Activated CD4-positive, alpha-beta memory T cell treated with anti-CD3 and anti-CD28 coated beads, Interleukin-2, amount 10 ng/mL, durations not matched to agents 7 days and 5 days (primary cell): Measurements from ENCODE around the gene HMGXB3. TPM values are rescaled to one million over a fixed set of nuclear protein-coding genes. Genes with fewer than 3 reads are reported as not detected.

Experiments
- CTCF ChIA-PET: fragments of 350-600 bp; sonication (Branson Sonifier 250); formaldehyde crosslinking; loops from one replicate; lab custom pipeline; 2021; ENCODE audit warnings: antibody characterized with exemption, inconsistent platforms; lab: Charles Lee
- POLR2A ChIA-PET: fragments of 350-600 bp; sonication (Branson Sonifier 250); formaldehyde crosslinking; loops from one replicate; lab custom pipeline; 2021; ENCODE audit warnings: antibody characterized with exemption; lab: Charles Lee
- DNase-seq: peaks from one replicate; pipeline ENCODE4 v3.0.0-alpha.2; 2020
- H3K27ac Mint-ChIP-seq: one replicate; pipeline ENCODE4 v1.8.0; 2021; ENCODE audit warnings: mild to moderate bottlenecking, mixed read lengths
- H3K27me3 Mint-ChIP-seq: one replicate; pipeline ENCODE4 v1.8.0; 2021; ENCODE audit warnings: mixed read lengths
- H3K36me3 Mint-ChIP-seq: one replicate; pipeline ENCODE4 v1.8.0; 2021; ENCODE audit warnings: low read depth, mixed read lengths
- H3K4me1 Mint-ChIP-seq: one replicate; pipeline ENCODE4 v1.8.0; 2021; ENCODE audit warnings: mixed read lengths
- H3K4me3 Mint-ChIP-seq: one replicate; pipeline ENCODE4 v1.8.0; 2021; ENCODE audit warnings: mild to moderate bottlenecking, mixed read lengths
- H3K9me3 Mint-ChIP-seq: one replicate; pipeline ENCODE4 v1.8.0; 2021; ENCODE audit warnings: mixed read lengths
- total RNA-seq, 2 experiments: library from RNA; stranded (reverse); gene quantifications; one replicate each; pipeline ENCODE4 v1.2.3, GENCODE V29; 2021

HMGXB3 gene
- total RNA-seq, 2 experiments from 2014 or later, result 41.6 to 44.1 TPM

- CTCF ChIA-PET, result interaction anchor here (0.9 to 1.7 kb wide), 3 partner anchors 8 to 18 kb away, joined by 3 to 5 read pairs (median 5); partner anchors contain the start of genes HMGXB3 and TIGD6
Measured at GRCh38 chr5:150009671-150010387, 9.3 kb downstream of the HMGXB3 start.

GRCh38 chr5:150013931-150014330 lies 13.4 kb downstream of the HMGXB3 start:
- peaks cover 4% of the 10 kb centered on the region for H3K4me1 Mint-ChIP-seq
- peaks cover 83% of the 10 kb centered on the region for H3K36me3 Mint-ChIP-seq
- CTCF ChIA-PET, result no interaction called here
- no peaks in the 10 kb centered on the region for H3K27me3 Mint-ChIP-seq
- peaks cover 6% of the 10 kb centered on the region for H3K9me3 Mint-ChIP-seq
- H3K27ac Mint-ChIP-seq, result no peak overlapping the region
- POLR2A ChIA-PET, result no interaction called here
- H3K4me3 Mint-ChIP-seq, result no peak overlapping the region
- no peak for DNase-seq

More at GRCh38 chr5:150009671-150010387, 9.3 kb downstream of the HMGXB3 start:
- no peaks in the 10 kb centered on the region for H3K27me3 Mint-ChIP-seq
- H3K4me3 Mint-ChIP-seq, result no peak overlapping the region
- no peak for DNase-seq
- peaks cover 19% of the 10 kb centered on the region for H3K4me1 Mint-ChIP-seq
- H3K36me3 Mint-ChIP-seq, result peaks cover 86% of the 10 kb centered on the region
- no peaks in the 10 kb centered on the region for H3K9me3 Mint-ChIP-seq
- POLR2A ChIA-PET, result interaction anchor here (2.3 kb wide), 1 partner anchor 9 kb away, joined by 10 read pairs; the partner anchor contains the start of genes HMGXB3 and TIGD6
- no peak overlapping the region for H3K27ac Mint-ChIP-seq

DNA sequence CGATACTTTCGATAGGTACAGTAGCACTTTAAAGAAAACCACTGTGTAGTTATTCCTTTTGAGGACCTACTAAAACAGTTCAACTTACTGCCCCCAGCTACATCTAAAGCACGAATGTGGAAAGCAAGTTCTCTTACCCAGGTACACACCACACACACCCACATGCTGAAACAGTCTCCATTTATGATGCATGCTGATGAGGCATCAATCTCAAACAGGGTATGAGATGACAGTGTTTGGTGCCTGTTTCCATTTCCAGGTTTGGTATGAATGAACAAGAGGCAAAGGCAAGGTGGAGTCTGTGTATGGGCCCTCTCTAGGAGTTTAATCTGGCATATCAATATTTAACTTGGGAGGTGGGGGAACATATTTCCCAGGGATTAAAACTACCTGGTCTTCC lies 13.9 kb downstream of the HMGXB3 start:
- Mint-ChIP-seq H3K9me3 (peaks cover 6% of the 10 kb centered on the region), H3K36me3 (peaks cover 85% of the 10 kb centered on the region), H3K27ac (no peak overlapping the region), H3K27me3 (no peaks in the 10 kb centered on the region), H3K4me1 (peaks cover 2% of the 10 kb centered on the region), H3K4me3 (no peak overlapping the region)
- ChIA-PET CTCF (no interaction called here), POLR2A (no interaction called here)
- DNase-seq, result no peak

DNA sequence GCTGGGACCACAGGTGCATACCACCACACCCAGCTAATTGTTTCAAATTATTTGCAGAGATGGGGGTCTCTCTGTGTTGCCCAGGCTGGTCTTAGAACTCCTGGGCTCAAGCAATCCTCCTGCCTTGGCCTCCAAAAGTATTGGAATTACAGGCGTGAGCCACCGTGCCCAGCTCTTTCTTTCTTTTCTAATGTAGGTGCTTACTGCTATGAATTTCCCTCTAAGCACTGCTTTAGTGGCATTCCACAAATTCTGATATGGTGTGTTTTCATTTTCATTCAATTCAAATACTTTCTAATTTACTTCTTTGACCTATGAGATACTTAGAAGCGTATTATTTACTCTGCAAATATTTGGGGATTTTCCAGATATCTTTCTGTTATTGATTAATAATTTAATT lies 14.9 kb downstream of the HMGXB3 start:
- H3K27ac Mint-ChIP-seq, result no peak overlapping the region
- no peak for DNase-seq
- ChIA-PET CTCF (no interaction called here), POLR2A (no interaction called here)
- peaks cover 81% of the 10 kb centered on the region for H3K36me3 Mint-ChIP-seq
- H3K9me3 Mint-ChIP-seq, result peaks cover 6% of the 10 kb centered on the region
- H3K4me1 Mint-ChIP-seq, result peaks cover 3% of the 10 kb centered on the region
- H3K4me3 Mint-ChIP-seq, result no peak overlapping the region
- H3K27me3 Mint-ChIP-seq, result no peaks in the 10 kb centered on the region

DNA sequence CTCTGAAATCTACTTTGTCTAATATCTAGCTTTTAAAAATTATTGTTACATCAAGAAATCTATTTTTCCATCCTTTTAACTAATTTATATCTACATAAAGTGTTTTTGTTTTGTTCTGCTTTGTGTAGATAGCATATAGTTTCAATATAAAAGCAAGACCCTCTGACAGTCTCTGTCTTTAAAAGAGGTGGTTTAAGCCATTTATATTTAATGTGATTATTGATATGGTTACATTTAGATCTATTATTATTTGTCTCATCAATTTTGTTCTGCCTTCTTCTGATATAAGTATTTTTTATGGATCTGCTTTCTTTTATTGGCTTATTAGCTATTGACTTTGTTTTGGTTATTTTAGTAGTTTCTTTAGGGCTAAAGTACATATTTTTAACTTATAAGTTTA lies 16.0 kb downstream of the HMGXB3 start:
- peaks cover 9% of the 10 kb centered on the region for H3K4me1 Mint-ChIP-seq
- H3K9me3 Mint-ChIP-seq, result peaks cover 6% of the 10 kb centered on the region
- H3K27ac Mint-ChIP-seq, result no peak overlapping the region
- H3K4me3 Mint-ChIP-seq, result no peak overlapping the region
- CTCF ChIA-PET, result interaction anchor here (0.7 to 1.4 kb wide), 2 partner anchors 10 to 118 kb away, joined by 3 to 6 read pairs; no protein-coding TSS in a partner anchor
- no peaks in the 10 kb centered on the region for H3K27me3 Mint-ChIP-seq
- peaks cover 81% of the 10 kb centered on the region for H3K36me3 Mint-ChIP-seq
- POLR2A ChIA-PET, result no interaction called here
- DNase-seq, result no peak

- Mint-ChIP-seq H3K9me3 (peaks cover 6% of the 10 kb centered on the region), H3K4me3 (no peak overlapping the region), H3K36me3 (peaks cover 84% of the 10 kb centered on the region), H3K4me1 (peaks cover 18% of the 10 kb centered on the region), H3K27ac (no peak overlapping the region), H3K27me3 (no peaks in the 10 kb centered on the region)
- no peak for DNase-seq
- ChIA-PET POLR2A (interaction anchor here (0.9 to 1.1 kb wide), 2 partner anchors 10 to 15 kb away, joined by 3 read pairs; no protein-coding TSS in a partner anchor), CTCF (interaction anchor here (0.6 to 1.4 kb wide), 4 partner anchors 8 to 383 kb away, joined by 3 to 6 read pairs (median 3); no protein-coding TSS in a partner anchor)
Measured at GRCh38 chr5:150017226-150018005, 16.9 kb downstream of the HMGXB3 start.

DNA sequence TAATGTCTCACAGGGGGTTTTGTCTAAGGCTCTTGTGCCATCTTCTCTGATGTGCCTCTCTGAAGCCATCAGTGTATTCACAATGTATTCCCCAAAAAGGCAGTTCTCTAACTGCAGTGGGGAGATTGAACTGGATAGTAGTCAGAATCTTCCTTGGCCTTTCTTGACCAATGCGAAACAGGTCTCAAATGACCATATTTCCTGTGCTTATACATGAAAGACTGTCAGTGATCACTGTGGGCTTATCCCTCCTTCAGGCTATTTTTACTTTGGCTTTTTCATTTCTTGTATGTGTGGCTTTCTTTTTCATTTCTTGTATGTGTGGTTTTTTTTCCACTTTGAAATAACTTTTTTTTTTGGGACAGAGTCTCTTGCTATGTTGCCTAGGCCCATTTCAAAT lies 19.7 kb downstream of the HMGXB3 start:
- H3K4me3 Mint-ChIP-seq, result no peak overlapping the region
- H3K9me3 Mint-ChIP-seq, result peaks cover 6% of the 10 kb centered on the region
- POLR2A ChIA-PET, result interaction anchor here (1.2 kb wide), 1 partner anchor 20 kb away, joined by 5 read pairs; the partner anchor contains the start of genes HMGXB3 and TIGD6
- peaks cover 74% of the 10 kb centered on the region for H3K36me3 Mint-ChIP-seq
- H3K27me3 Mint-ChIP-seq, result no peaks in the 10 kb centered on the region
- CTCF ChIA-PET, result interaction anchor here (0.9 to 1.8 kb wide), 2 partner anchors 18 to 331 kb away, joined by 3 to 5 read pairs; no protein-coding TSS in a partner anchor
- DNase-seq, result no peak
- H3K4me1 Mint-ChIP-seq, result peaks cover 20% of the 10 kb centered on the region
- peak overlapping the region; percentile 47 for H3K27ac Mint-ChIP-seq

DNA sequence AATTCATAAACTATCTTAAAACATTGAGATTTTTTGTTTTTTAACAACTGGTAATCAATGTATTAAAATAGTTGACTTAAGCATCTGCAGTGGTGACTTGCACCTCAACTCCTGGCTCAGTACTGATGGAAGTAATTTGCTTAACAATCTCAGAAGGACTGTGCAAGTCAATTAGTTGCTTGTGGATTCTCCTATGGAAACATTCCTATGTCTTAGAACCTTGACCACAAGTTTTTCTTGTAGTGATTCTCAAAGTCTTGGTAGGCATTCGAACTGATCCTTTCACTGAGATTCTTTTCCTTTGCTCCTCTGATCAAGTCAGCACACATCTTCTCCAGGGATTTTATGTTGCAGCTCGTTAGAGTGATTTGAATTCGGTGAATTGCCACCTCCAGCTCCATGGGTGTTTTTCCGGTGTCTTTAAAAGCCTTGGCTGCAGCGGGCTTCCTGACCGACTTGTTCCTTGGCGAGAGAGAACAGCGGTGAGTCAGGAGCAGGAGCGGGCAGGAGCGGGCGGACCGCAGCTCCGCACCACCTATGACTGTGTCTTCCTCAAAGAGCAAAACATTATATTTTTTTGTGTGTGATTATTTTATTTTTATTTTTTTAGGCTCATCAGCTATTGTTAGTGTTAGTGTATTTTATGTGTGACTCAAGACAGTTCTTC lies 21.1 kb downstream of the HMGXB3 start:
- H3K36me3 Mint-ChIP-seq, result peaks cover 68% of the 10 kb centered on the region
- DNase-seq, result no peak
- H3K9me3 Mint-ChIP-seq, result no peaks in the 10 kb centered on the region
- H3K4me3 Mint-ChIP-seq, result no peak overlapping the region
- ChIA-PET POLR2A (interaction anchor here (0.9 to 1.4 kb wide), 5 partner anchors 10 to 21 kb away, joined by 3 to 5 read pairs (median 3); partner anchors contain the start of genes HMGXB3 and TIGD6), CTCF (interaction anchor here (1.1 to 1.8 kb wide), 4 partner anchors 13 to 197 kb away, joined by 3 to 5 read pairs (median 4); no protein-coding TSS in a partner anchor)
- peaks cover 20% of the 10 kb centered on the region for H3K4me1 Mint-ChIP-seq
- peak overlapping the region; percentile 33 for H3K27ac Mint-ChIP-seq
- H3K27me3 Mint-ChIP-seq, result no peaks in the 10 kb centered on the region

GRCh38 chr5:150022158-150022531 lies 21.6 kb downstream of the HMGXB3 start:
- ChIA-PET POLR2A (interaction anchor here (0.9 to 1.4 kb wide), 4 partner anchors 9 to 21 kb away, joined by 3 to 4 read pairs (median 4); no protein-coding TSS in a partner anchor), CTCF (interaction anchor here (0.6 to 1.8 kb wide), 4 partner anchors 20 to 1059 kb away, joined by 3 to 5 read pairs (median 4); no protein-coding TSS in a partner anchor)
- Mint-ChIP-seq H3K4me1 (peaks cover 20% of the 10 kb centered on the region), H3K36me3 (peaks cover 66% of the 10 kb centered on the region), H3K27ac (peak overlapping the region; percentile 33), H3K27me3 (no peaks in the 10 kb centered on the region), H3K4me3 (no peak overlapping the region), H3K9me3 (no peaks in the 10 kb centered on the region)
- no peak for DNase-seq

DNA sequence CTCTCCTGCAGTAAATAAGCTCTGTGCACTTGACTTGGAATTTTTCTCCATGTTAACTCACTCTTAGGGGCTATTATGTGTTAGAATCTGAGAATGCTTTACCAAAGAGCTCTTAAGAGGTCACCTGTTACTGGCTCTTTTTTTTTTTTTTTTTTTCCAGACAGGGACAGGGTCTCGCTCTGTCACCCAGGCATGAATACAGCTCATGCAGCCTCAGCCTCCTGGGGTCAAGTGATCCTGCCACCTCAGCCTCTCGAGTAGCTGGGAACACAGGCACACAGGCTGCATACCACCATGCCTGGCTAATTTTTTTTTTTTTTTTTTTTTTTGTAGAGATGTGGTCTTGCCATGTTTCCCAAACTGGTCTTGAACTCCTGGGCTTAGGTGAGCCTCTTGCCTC lies 22.1 kb downstream of the HMGXB3 start:
- ChIA-PET POLR2A (interaction anchor here (0.9 to 1.4 kb wide), 4 partner anchors 8 to 22 kb away, joined by 3 to 4 read pairs (median 4); partner anchors contain the start of genes HMGXB3 and TIGD6), CTCF (interaction anchor here (0.6 to 1.7 kb wide), 4 partner anchors 14 to 1059 kb away, joined by 3 to 5 read pairs (median 3); no protein-coding TSS in a partner anchor)
- Mint-ChIP-seq H3K27me3 (no peaks in the 10 kb centered on the region), H3K4me3 (no peak overlapping the region), H3K9me3 (no peaks in the 10 kb centered on the region), H3K36me3 (peaks cover 65% of the 10 kb centered on the region), H3K4me1 (peaks cover 20% of the 10 kb centered on the region), H3K27ac (peak overlapping the region; percentile 33)
- DNase-seq, result no peak

DNA sequence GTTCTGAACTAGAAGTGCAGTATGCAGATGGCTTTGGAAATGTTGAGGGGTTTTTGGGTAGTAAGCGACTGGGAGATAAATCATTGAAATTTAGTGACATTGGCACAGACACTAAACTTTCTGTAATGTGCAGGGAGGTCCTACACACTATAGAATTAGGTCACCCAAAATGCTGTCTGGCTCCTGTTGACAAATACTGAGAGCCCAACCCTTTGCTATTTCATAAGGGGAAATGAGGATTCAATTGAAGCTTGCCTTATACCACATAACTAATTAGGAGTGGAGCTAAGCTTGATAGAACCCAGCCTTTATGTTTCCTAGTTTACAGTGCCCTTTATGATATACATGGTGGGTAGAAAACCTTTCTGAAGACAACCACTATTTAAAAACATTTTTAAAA lies 22.6 kb downstream of the HMGXB3 start:
- POLR2A ChIA-PET, result interaction anchor here (1.1 to 1.4 kb wide), 2 partner anchors 11 to 23 kb away, joined by 4 read pairs; partner anchors contain the start of genes HMGXB3 and TIGD6
- peaks cover 70% of the 10 kb centered on the region for H3K36me3 Mint-ChIP-seq
- H3K27ac Mint-ChIP-seq, result no peak overlapping the region

More for the DNA sequence above, 22.6 kb downstream of the HMGXB3 start:
- no peak overlapping the region for H3K4me3 Mint-ChIP-seq
- no peaks in the 10 kb centered on the region for H3K27me3 Mint-ChIP-seq
- DNase-seq, result no peak
- no peaks in the 10 kb centered on the region for H3K9me3 Mint-ChIP-seq
- CTCF ChIA-PET, result interaction anchor here (0.9 to 1.7 kb wide), 5 partner anchors 14 to 195 kb away, joined by 3 to 5 read pairs (median 3); no protein-coding TSS in a partner anchor
- peaks cover 20% of the 10 kb centered on the region for H3K4me1 Mint-ChIP-seq
